ENCODE results near the gene PCDHB10.
"Not testable (repeated sequence)": the region's sequence is repeated elsewhere in the genome, so short reads cannot be mapped to it uniquely, and the experiment has no call there.

The PCDHB10 gene

GRCh38 chr5:141192110-141192725, at the start of gene PCDHB10:
PCDHB10 (plus strand) TSS chr5:141192353; CDS start chr5:141192553, 200 bp downstream.
- DNase-seq: peak; percentile 41

DNA sequence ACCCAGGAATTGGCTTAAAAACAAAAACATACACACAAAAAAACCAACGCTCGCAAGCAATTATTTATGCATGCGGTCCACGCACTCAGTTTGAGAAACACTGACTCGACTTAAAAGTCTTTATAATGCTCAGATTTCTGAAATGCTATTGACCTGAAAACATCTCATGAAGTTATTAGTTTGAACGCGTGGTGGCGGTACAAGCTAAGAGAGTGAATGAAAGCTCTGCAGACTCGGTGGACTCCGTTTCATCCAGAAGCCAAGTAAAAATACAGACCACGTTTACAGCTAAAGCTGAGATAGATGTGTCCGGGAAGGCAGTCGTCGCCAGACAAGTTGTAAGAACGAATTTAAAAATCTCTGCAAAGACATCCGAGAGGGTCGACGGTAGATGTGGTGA, 42.3 kb upstream of the PCDHB10 start, which contains the start of gene PCDHB6:
Gene PCDHB6, plus strand, starts transcription at position 246 of the 400 bp plus-strand sequence. CDS start 201 bp downstream, outside the sequence.
- peak; percentile 13 for DNase-seq

- no peak for DNase-seq
Measured at GRCh38 chr5:141150224-141150992, 41.7 kb upstream of the PCDHB10 start.

DNA sequence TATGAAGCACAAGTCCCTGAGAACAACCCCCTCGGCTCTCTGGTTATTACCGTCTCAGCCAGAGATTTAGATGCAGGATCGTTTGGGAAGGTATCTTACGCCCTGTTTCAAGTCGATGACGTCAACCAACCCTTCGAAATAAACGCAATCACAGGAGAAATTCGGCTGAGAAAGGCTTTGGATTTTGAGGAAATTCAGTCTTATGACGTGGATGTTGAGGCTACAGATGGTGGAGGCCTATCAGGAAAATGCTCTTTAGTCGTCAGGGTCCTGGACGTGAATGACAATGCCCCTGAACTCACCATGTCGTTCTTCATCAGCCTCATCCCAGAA, 41.2 kb upstream of the PCDHB10 start:
- no peak for DNase-seq

- not testable (repeated sequence) for DNase-seq
Measured at GRCh38 chr5:141151632-141152031, 40.5 kb upstream of the PCDHB10 start.

- DNase-seq: not testable (repeated sequence)
Measured at GRCh38 chr5:141152096-141152495, 40.1 kb upstream of the PCDHB10 start.

GRCh38 chr5:141155540-141156374, 36.4 kb upstream of the PCDHB10 start:
- DNase-seq: no peak

DNA sequence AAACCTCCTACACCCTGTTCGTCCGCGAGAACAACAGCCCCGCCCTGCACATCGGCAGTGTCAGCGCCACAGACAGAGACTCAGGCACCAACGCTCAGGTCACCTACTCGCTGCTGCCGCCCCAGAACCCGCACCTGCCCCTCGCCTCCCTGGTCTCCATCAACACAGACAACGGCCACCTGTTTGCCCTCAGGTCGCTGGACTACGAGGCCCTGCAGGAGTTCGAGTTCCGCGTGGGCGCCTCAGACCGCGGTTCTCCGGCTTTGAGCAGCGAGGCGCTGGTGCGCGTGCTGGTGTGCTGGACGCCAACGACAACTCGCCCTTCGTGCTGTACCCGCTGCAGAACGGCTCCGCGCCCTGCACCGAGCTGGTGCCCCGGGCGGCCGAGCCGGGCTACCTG, 34.8 kb upstream of the PCDHB10 start:
- not testable (repeated sequence) for DNase-seq

DNA sequence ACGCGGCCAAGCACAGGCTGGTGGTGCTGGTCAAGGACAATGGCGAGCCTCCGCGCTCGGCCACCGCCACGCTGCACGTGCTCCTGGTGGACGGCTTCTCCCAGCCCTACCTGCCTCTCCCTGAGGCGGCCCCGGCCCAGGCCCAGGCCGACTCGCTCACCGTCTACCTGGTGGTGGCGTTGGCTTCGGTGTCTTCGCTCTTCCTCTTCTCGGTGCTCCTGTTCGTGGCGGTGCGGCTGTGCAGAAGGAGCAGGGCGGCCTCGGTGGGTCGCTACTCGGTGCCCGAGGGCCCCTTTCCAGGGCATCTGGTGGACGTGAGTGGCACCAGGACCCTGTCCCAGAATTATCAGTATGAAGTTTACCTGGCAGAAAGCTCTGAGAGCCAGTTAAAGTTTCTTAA, 34.3 kb upstream of the PCDHB10 start:
- not testable (repeated sequence) for DNase-seq

DNA sequence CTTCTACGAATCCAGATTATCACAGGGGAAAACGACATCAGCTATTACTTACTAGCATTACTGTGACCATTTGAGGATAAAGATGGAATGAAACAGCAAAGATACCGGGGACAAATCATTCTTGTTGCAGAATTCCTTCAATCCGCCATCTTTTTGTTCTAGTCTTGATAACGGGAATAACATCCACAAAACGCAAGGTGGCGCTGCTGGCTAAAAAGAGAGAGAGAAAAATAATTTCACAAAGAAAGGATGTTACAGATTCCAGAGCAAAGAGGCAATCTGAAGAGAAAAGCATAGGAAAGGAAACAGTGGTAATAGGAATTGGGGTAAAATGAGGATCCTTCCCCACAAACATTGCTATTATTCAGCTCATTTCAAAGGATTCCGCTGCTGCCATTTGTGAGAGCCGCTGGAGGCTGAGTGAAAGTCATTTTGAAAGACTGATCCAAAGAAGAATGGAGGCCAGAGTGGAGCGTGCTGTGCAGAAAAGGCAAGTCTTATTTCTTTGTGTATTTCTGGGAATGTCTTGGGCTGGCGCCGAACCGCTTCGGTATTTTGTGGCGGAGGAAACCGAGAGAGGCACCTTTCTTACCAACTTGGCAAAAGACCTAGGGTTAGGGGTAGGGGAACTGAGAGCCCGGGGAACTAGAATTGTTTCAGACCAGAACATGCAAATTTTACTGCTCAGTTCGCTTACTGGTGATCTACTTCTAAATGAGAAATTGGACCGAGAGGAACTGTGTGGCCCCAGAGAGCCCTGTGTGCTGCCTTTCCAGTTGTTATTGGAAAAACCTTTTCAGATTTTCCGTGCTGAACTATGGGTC, 19.6 kb upstream of the PCDHB10 start, which contains the start of gene PCDHB7:
Gene PCDHB7, plus strand, starts transcription at position 264 of the 824 bp plus-strand sequence. Its CDS starts 192 bp downstream, at position 456.
- DNase-seq: peak; percentile 33

- not testable (repeated sequence) for DNase-seq
Measured at GRCh38 chr5:141174291-141175104, 17.7 kb upstream of the PCDHB10 start.

DNA sequence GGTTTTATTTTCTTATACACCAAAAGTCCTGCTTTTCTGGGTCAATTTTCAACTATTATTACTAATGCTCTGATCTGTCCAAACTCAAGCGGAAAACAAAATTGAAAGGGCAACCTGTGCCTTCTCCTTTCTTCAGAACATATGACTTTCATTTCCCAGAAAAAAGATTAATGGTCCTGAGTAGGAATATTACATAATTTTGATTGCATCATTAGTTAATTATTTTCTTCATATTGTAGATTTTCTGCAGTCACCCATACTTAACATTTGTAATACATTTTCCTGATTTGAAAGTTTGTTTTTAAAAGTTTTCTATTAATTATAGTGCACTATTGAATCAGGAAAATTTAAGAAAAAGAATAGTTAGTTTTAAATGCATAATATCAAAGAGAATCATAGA, 16.2 kb upstream of the PCDHB10 start:
- no peak for DNase-seq

DNA sequence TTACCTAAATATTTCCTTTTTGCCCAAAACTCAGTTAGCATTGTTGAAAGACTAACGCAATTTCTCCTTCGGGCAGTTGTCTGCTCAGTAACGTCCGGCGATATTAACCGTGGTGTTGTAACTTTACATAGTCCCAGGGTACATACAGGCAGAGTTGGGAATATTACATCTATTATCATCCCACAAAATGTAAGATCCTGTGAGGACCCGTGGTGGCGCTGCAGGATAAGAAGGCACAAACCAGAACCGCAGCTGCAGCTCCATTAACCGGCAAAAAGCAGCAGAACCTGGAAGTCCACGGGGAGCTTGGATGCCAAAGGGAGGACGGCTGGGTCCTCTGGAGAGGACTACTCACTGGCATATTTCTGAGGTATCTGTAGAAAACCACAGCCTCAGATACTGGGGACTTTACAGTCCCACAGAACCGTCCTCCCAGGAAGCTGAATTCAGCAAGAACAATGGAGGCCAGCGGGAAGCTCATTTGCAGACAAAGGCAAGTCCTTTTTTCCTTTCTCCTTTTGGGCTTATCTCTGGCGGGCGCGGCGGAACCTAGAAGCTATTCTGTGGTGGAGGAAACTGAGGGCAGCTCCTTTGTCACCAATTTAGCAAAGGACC, 14.5 kb upstream of the PCDHB10 start, which contains the start of gene PCDHB8:
Gene PCDHB8, plus strand, starts transcription at position 214 of the 615 bp plus-strand sequence. Its CDS starts 245 bp downstream, at position 459.
- not testable (repeated sequence) for DNase-seq

DNA sequence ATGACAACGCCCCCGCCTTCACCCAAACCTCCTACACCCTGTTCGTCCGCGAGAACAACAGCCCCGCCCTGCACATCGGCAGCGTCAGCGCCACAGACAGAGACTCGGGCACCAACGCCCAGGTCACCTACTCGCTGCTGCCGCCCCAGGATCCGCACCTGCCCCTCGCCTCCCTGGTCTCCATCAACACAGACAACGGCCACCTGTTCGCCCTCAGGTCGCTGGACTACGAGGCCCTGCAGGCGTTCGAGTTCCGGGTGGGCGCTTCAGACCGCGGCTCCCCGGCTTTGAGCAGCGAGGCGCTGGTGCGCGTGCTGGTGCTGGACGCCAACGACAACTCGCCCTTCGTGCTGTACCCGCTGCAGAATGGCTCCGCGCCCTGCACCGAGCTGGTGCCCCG, 12.8 kb upstream of the PCDHB10 start:
- not testable (repeated sequence) for DNase-seq

DNA sequence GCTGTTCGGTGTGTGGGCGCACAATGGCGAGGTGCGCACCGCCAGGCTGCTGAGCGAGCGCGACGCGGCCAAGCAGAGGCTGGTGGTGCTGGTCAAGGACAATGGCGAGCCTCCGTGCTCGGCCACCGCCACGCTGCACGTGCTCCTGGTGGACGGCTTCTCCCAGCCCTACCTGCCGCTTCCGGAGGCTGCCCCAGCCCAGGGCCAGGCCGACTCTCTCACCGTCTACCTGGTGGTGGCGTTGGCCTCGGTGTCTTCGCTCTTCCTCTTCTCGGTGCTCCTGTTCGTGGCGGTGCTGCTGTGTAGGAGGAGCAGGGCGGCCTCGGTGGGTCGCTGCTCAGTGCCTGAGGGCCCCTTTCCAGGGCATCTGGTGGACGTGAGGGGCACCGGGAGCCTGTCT, 12.3 kb upstream of the PCDHB10 start:
- not testable (repeated sequence) for DNase-seq

GRCh38 chr5:141180313-141180712, 11.8 kb upstream of the PCDHB10 start:
- DNase-seq: no peak

GRCh38 chr5:141182248-141182647, 9.9 kb upstream of the PCDHB10 start, which contains the start of gene PCDHB16:
PCDHB16 (plus strand) TSS chr5:141182387; CDS start chr5:141182560, 173 bp downstream.
- DNase-seq: no peak

DNA sequence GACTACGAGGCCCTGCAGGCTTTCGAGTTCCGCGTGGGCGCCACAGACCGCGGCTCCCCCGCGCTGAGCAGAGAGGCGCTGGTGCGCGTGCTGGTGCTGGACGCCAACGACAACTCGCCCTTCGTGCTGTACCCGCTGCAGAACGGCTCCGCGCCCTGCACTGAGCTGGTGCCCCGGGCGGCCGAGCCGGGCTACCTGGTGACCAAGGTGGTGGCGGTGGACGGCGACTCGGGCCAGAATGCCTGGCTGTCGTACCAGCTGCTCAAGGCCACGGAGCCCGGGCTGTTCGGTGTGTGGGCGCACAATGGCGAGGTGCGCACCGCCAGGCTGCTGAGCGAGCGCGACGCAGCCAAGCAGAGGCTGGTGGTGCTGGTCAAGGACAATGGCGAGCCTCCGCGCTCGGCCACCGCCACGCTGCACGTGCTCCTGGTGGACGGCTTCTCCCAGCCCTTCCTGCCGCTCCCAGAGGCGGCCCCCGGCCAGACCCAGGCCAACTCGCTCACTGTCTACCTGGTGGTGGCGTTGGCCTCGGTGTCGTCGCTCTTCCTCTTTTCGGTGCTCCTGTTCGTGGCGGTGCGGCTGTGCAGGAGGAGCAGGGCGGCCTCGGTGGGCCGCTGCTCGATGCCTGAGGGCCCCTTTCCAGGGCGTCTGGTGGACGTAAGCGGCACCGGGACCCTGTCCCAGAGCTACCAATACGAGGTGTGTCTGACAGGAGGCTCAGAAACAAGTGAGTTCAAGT, 7.9 kb upstream of the PCDHB10 start:
- not testable (repeated sequence) for DNase-seq

GRCh38 chr5:141186897-141187512, 5.1 kb upstream of the PCDHB10 start, which contains the start of gene PCDHB9:
PCDHB9 (plus strand) TSS chr5:141187161; CDS start chr5:141187319, 158 bp downstream.
- peak; percentile 47 for DNase-seq

All from stimulated activated CD4-positive, alpha-beta T cell treated with anti-CD3 and anti-CD28 coated beads, Interleukin-15, amount 100 ng/mL, for 24 hours (primary cell).